GM04504 (cell line): ENCODE results near the gene PTER.

ENCODE experiments used
- DNase-seq: peaks from one replicate; pipeline ENCODE4 v3.0.0-alpha.2; 2012; ENCODE audit warnings: low read depth

The PTER gene

DNA sequence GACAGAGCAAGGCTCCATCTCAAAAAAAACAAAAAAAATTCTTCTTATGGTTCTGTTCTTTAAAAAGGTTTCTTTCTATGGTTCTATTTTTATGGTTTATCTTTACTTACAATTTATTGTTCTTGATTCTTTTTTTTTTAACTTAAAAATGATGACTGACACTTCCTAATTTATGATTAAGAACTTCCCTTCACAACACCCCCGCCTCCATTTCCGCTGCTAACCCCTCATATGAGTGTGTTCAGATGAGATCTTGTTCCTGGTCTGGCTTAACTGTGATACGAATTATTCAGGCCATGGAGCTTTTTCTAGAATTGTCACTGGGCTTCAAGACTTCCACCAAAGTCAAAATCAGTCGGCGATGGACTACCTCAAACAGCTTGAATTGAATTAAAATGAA lies 33.9 kb downstream of the PTER start:
- no peak for DNase-seq

DNA sequence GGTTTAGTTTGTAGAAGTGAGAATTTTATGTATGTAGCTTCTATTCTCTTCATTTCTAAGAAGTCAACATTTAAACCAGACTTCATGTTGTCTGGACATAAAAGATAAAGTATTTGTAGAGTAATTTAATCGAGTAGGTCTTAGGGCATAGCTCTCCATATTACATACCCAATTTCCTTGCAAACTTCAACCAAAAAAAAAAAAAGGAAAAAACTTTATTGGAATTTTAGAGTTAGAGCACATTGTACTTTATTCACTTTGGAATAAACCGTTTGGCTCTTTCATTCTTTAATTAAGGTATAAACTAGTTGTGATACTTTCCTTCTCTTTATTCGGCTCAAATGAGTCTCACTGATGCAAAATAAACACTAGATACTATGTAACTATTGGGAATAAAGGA lies 36.0 kb downstream of the PTER start:
- DNase-seq = no peak

DNA sequence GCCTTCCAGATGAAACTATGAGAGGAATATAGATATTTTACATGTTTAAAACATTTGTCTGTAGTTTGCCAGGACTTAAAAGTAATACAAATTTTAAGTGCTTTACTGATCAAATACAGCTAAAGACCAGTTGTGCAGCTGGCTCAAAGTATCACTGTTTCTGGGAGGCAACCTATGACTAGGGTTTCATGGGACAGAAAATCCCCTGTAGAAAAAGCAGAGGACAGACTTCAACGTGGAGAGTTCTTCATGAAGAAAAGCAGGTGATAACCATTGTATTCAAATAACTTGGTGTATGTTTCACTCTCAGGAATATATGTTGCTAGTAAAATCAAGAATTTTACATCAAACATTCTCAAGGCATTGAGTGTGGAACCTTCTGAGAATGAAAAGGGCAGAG lies 40.9 kb downstream of the PTER start:
- DNase-seq = no peak

DNA sequence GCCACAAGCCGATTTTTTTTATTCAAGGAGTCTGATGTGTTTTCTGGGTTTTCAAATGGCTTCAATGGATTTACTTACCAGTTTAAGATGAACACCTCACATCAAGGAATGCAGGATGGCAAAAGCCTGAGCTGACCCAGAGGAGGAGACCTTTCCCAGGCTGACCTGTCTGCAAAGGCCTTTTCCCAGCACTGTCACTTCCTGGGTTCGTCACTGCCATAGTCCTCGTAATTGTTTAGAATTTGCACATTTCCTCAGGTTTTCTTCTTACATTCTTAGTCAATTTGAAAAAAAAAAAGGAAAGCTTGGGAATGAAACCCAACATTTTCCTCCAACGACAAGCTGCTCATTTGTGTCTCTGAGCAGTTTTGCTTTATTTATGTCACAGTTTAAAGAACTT lies 42.0 kb downstream of the PTER start:
- no peak for DNase-seq

DNA sequence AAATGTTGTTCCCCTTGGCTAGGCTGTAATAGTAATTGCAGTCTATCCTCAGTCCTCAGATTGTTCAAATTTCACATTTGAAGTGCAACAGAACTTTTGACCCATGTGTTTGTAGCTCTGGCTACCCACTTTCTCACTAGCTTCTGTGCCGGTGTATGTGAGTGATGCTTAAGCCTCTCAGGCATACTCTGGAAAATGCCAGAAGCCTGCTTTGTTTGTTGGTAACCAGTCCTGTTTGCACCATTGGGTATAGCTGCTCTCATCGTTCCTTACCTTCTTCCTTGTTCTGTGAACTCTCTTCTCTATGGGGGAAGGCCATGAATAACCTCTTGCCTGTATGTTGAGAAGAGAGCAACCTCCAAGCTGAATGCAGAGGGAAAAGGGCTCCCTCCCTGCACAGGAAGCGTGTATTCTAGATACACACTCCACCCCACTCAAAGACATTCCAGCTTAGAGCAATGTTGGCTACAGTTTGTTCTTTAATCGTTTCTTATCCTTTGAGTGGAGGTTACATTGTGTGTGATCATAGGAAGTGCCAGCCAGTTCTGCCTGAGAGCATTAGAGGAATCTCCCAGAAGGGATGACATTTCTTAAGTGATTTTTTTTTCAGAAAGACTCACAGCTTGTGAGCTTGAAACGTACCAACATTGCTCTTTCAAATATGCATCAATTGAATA lies 44.4 kb downstream of the PTER start:
- no peak for DNase-seq

DNA sequence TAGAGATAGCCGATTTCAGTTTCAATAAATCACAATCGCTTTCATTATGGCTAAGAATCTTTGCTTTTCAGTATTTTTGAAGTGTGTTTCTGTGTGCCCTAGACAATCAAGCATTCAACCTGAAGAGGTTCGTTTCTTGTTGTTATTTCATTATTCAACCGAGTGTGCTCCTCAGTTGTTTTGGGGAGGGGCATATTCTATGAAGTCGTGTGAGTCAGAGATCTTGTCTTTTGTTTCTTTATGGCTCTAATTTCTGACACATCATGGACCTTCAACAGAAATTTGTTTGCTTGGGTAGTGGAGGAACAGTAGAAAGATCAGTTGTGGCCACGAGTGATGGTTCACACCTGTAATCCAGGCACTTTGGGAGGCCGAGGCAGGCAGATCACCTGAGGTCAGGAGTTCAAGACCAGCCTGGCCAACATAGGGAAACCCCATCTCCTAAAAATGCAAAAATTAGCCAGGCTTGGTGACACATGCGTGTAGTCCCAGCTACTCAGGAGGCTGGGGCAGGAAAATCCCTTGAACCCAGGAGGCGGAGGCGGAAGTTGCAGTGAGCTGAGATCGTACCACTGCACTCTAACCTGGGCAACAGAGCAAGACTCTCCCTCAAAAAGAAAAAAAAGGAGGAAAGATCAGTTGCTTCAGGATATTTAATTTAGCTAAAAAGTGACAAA lies 46.6 kb downstream of the PTER start:
- no peak for DNase-seq

DNA sequence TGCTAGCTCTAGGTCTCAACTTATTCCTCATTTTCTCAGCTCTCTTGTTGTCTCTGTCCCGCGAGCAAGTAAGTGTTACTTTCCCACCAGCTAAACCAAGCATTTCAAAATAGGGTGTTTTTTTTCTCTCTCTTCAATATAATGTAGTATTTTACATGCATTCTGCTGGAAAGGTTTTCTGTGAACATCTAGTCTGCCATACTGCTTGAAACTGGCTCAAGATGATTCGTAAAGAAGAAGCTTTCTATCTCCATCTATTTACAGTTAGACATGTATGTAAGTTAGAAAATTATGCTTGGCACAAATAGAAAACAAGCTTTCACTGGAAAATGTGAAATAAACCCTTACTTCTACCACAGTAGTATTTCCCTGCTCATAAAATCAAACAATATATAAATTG lies 53.7 kb downstream of the PTER start:
- no peak for DNase-seq

DNA sequence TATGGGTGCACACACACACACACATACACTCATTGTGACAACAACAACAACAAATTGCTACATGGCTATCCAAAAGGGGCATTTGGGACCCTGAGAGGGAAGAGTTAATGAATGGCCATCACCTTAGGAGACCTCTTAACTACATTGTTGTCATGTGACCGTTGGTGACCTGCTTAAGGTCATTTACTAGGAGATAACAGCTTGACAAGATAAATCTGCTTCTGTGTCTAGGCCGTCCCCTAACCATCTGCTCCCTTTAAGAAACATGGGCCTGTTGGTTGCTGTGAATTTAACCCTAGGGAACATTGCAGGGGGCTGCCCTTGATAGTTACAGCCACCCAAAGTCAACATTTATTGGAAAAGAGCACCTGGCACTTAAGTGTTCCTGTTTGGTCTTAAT lies 55.1 kb downstream of the PTER start:
- DNase-seq = no peak

DNA sequence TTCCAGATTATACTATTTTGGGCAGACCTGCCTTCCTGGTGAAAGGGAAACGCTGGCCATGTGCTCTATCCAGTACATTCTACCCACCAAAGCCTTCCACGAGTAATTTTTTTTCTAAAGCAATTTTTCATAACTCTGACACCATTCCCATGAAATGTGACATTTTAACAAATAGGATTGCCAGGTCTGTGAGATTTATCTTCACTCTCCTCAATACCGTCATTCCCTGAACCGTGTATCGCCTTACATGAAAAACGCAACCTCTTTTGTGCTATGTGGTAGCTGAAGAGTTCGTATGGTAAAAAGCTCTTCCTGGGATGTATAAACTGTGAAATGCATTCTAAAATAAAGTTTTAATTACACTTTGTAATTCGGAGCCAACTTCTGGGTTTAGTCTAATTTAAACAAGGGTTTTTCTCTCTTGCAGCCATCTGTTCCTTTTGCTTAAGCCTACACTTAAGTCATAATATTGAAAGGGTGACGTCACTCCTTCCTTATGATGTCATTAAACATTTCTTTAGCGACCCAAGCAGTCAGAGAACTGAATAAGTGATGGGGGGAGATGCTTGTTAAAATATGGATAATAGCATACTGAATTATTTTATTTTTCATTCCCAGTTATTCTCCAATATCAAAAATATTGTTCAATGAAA lies 57.2 kb downstream of the PTER start:
- DNase-seq = no peak

DNA sequence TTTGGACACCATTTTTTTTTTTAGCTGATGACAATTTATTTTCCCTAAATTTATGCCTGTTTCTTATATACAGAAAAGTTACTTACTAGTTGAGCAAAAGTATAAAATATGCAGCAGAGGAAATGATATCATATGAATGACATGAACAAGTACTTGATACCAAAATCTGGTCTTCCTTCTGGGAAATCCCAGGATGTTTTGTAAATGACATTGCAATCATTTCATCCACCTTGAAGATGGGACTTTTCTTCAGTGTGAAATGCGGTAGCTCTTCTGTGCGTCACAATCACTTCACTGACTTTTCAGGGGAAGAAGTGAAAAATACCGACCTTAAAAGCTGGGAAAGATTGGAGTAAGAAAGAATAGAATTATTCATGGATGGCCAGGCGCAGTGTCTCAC lies 61.1 kb downstream of the PTER start:
- DNase-seq = no peak

DNA sequence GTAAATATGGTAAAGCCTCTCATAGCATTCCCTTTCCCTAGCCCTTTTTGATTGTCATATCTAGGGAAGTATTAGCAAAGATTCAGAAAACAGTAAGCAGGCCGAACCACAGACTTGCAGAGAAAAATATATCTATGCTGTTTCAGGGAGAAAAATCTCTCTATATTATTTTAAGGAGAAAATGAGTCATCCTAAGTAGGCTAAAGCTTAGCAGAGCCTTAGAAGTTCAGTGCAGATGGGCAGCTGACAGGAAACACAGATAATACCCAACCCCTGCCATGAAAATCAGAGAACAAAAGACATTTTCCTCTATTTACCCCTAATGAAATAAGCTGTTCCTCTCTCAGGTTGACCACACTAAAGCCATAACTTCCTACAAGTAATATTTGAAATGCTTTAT lies 68.4 kb downstream of the PTER start:
- DNase-seq = no peak

DNA sequence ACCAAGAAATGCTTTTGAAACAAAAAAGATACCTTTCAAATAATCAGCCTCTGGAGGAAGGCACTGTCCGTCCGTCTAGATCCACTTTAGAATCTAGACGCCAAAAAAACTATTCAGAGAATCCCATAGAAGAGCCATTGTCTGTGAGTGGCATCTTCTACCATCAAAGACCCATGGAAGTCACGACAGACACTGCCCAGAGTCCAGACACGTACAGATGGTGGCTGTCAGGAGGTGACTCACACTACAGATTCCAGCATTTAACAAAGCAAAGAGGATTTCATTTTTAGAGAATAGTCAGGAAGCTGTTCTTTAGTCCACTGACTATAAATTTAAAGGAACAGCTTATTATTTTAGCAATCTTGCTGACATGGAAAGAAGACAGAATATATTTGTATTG lies 73.2 kb downstream of the PTER start:
- DNase-seq = peak; percentile 10

DNA sequence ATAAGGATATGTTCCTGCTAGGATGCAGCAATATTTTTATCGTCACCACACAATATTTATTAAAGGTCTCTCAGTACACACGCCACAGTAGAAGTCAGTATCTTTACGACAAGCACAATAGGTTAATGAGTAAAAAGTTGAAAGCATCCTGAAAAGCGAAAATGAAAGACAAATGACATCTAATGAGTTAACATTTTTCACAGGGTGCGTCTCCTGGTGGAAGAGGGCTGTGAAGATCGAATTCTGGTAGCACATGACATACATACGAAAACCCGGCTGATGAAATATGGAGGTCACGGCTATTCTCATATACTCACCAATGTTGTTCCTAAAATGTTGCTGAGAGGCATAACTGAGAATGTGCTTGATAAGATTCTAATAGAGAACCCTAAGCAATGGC lies 74.0 kb downstream of the PTER start:
- DNase-seq = no peak

DNA sequence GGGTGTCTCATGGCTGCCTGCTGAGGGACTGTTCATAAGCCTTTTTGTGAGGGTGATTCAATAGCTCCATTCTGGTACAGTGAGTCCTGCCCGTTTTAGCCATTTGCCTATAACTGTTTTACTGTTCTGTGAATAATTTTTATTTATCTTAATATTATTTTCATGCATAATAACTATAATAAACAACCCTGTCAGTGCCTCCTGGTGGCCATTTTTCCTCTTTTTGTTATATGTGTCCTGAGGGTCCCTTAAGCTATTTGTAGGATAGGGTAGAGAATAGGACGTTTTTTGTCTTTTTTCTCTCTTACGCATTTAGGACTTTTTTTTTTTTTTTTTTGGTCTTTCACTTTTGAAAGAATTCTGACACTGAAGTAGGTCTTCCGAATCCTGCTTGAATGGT lies 82.0 kb downstream of the PTER start:
- DNase-seq = no peak

DNA sequence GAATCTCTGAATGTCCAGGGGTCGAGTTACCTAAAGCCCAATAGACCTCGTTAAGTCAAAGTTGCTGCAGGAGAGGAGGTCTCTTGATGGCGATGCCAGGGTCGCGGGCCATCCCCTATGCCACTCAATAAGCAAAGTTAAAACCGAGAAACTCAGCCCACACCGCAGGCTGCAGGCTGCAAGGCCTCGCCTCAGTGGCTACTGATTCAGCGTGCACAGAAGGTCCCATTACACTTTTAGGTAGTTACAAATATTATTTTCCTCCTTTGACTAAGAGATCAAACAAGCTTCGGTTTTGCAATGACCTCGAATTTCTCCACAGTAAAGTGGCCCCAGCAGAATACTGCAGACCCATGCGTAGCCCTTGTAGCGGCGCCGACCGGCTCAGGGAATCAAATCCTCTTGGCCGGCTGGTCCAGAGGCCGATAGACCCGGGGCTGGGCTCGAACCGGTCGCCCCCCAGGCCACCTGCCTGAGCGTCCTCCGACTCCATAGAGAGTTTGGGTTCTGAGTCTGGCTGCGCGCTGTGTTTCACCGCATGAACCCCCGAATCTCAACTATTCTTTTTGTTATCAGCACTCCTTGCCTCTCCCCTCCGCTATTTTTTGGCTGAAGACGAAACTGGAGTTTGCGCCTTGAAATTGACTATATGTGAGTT lies 82.6 kb downstream of the PTER start:
- DNase-seq = no peak

DNA sequence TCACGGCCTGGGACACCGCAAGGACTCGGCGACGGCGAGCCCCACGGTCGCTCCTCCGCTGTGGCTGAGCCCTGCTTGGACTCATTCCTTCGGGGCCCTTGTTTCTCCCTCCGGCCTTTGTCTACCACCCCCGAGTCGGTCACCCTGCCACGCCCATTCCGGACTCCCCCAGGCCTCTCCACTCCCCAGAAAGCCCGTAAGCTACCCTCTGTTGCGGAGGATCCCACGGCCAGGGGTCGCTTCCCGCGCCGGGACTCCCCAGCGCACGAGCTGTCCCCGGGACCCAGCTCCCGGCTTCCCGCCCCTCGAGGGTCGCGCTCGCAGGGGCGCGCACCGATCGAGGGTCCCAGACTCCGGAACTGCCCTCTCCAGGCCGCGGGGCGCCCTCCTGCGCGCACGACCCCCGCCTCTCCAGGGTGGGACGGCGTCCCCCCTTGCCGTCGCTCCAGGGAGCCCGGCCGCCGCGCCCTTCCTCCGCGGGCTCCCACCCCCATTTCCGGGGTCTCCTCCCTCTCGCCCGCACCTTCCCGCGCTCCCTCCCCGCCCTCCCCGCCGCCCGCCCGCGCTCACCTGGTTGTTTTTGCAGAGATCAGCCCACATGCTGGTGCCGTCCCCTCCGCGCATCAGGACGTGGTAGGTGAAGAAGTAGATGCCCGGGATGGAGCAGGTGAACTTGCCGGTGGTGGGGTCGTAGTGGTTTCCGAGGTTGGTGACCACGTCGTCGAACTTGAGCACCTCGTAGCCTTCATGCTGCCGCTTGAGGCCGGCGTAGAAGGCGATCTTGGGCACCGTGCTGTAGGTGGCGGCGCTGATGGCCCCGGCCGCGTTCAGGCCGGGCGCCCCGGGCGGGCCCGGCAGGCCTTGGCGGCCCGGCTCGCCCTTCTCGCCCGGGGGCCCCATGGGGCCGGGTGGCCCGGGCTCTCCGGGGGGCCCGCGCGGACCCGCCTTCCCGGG lies 83.4 kb downstream of the PTER start:
- DNase-seq = no peak

DNA sequence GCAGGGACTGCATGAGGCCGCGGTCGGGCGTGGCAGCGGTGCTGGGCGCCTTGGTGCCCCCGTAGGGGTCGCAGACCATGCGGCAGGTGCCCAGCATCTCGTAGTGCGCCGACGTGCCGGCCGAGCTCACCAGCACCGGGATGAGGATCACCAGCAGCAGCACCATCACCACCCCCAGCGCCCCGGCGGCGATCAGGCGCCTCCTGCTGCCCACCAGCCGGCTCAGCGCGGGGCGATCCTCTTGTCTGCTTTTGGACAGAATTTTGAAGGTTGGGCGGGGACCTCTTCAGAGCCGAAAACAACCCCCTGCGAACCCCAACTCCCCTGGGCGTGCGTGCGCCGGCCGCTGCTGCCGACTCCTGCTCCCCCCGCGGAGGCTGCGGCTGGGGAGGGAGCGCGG lies 84.1 kb downstream of the PTER start:
- DNase-seq = no peak

DNA sequence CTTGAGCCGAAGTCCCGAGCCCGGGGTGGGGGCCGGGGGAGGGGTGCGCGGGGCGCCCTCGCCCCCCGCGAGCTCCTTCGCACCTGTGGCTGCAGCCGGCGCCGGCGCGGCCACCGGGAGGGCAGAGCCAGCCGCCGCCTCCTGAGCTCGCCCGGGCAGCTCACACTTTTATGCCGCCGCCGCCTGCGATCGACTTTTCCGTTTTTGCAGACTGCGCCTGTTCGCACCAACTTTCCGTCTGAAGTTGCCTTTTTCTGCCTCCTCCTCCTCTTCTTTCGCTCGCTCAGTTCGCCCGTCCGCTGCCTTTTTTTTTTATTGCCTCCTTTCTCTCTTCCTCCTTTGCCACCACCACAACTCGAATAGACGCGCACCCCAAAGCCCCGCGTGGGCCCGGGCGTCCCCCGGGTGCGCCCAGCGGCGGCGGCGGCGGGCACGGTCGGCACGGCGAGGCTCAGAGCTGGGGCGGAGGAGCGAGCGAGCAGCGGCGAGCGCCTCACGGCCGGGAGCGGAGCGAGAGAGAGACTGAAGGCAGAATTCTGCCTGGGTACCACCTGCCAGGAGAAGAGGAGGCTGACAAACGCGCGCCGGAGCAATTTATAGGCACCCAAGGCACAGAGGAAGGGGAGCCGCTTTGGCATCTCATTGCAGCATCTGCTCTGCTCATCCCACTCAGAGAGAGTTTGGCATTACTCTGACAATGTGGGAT lies 84.7 kb downstream of the PTER start, which contains the start of gene C1QL3:
TSS of gene C1QL3 (minus strand) at position 569 of the 706 bp plus-strand sequence. CDS start 814 bp downstream, outside the sequence.
- DNase-seq = no peak

DNA sequence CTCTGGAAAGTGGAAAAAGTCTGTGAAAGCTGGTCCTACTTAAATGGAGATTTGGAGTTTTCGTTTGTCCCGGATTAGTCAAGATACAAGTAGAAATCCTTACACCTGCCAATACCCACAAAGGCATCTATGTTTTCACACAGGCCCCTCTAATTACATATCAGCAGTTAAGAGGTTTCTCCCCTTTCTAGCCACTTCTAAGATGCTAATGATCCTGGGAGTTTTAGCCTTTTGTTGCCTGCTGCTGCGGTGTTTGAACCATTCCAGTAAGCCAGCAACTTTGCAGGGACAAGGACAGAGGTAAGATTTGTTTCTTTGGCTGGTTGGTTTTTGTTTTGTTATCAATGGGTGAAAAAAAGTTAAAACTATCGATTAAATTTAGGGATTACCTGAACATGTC lies 90.6 kb downstream of the PTER start:
- DNase-seq = no peak

DNA sequence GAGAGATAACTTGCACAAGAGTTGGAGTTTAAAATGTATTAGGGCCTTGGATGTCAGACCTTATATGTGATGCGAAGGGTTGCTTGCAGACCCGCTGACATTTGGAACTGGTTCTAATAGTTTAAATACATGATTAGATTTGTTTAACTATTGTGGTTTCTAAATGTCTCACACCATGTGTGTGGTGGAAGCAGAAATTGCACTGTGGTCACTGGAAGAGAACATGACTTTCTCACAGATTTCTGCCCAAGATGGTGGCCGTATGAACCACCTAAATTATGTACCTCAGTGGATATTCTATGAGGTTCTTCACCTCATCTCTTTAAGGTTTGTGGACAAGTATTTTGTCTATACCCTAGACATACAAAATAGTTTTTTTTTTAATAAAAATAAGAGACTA lies 93.0 kb downstream of the PTER start:
- no peak for DNase-seq

DNA sequence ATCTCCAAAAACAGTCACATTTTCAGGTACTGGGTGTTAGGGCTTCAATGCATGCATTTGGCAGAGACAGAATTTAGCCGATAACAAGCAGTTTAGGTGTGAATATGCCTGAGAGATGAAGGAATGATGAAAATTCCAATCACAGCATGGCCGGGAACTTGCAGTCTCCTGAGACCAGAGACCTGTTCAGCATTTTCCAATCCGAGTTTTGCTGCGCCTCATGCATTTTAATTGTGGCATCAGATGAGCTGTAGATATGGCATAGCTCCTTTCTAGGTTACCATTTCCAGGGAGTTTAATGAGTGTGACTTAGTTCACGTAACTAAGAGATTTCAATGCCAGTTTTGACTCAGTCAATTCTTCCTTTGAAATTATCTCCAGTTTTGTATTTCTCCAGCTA lies 99.3 kb downstream of the PTER start:
- no peak for DNase-seq
